Activated CD8-positive, alpha-beta memory T cell treated with anti-CD3 and anti-CD28 coated beads, Interleukin-2, amount 10 ng/mL, durations not matched to agents 7 days and 5 days (primary cell): Measurements from ENCODE around the gene GPX4. TPM values are rescaled to one million over a fixed set of nuclear protein-coding genes. Genes with fewer than 3 reads are reported as not detected.
"Not testable (repeated sequence)": the region's sequence is repeated elsewhere in the genome, so short reads cannot be mapped to it uniquely, and the experiment has no call there.

Experiments
- ATAC-seq: fragments of 150-1000 bp; cut with Tn5 transposase; one replicate; pipeline ENCODE4 v1.10.0; 2021; ENCODE audit warnings: moderate library complexity
- CTCF ChIA-PET: fragments of 350-600 bp; sonication (Branson Sonifier 250); formaldehyde crosslinking; loops from one replicate; lab custom pipeline; 2021; ENCODE audit warnings: antibody characterized with exemption; lab: Charles Lee
- DNase-seq: peaks from one replicate; pipeline ENCODE4 v3.0.0-alpha.2; 2020
- H3K27ac Mint-ChIP-seq: one replicate; pipeline ENCODE4 v1.8.0; 2021; ENCODE audit warnings: mild to moderate bottlenecking, mixed read lengths
- H3K27me3 Mint-ChIP-seq: one replicate; pipeline ENCODE4 v1.8.0; 2021; ENCODE audit warnings: mixed read lengths
- H3K36me3 Mint-ChIP-seq: one replicate; pipeline ENCODE4 v1.8.0; 2021; ENCODE audit warnings: mild to moderate bottlenecking, mixed read lengths
- H3K4me1 Mint-ChIP-seq: one replicate; pipeline ENCODE4 v1.8.0; 2021; ENCODE audit warnings: mixed read lengths
- H3K4me3 Mint-ChIP-seq: one replicate; pipeline ENCODE4 v1.8.0; 2021; ENCODE audit warnings: mild to moderate bottlenecking, moderate library complexity, mixed read lengths
- H3K9me3 Mint-ChIP-seq: one replicate; pipeline ENCODE4 v1.8.0; 2022; ENCODE audit warnings: low read depth, mixed read lengths
- total RNA-seq, 2 experiments: library from RNA; stranded (reverse); gene quantifications; one replicate each; pipeline ENCODE4 v1.2.3, GENCODE V29; 2021

The GPX4 gene
- total RNA-seq, 2 experiments from 2014 or later: 143 to 217 TPM

- no peaks in the 10 kb centered on the region for H3K9me3 Mint-ChIP-seq
Observed at GRCh38 chr19:1112268-1113029, 8.7 kb downstream of the GPX4 start.

GRCh38 chr19:1113030-1113985, 9.5 kb downstream of the GPX4 start:
- Mint-ChIP-seq H3K27ac (no peak overlapping the region), H3K4me3 (no peak overlapping the region), H3K4me1 (peaks cover 3% of the 10 kb centered on the region)

More at GRCh38 chr19:1112268-1113029, 8.7 kb downstream of the GPX4 start:
- ATAC-seq (no peak), DNase-seq (no peak)
- Mint-ChIP-seq H3K4me3 (no peak overlapping the region), H3K27me3 (no peaks in the 10 kb centered on the region), H3K27ac (no peak overlapping the region), H3K4me1 (peaks cover 3% of the 10 kb centered on the region), H3K36me3 (peaks cover 3% of the 10 kb centered on the region)
- CTCF ChIA-PET: interaction anchor here (0.6 to 3.7 kb wide), 14 partner anchors 9 to 132 kb away, joined by 3 to 52 read pairs (median 6); partner anchors contain the start of genes ABCA7, GPX4 and STK11

GRCh38 chr19:1113986-1114483, 10.2 kb downstream of the GPX4 start:
- ATAC-seq: no peak
- no peak overlapping the region for H3K4me3 Mint-ChIP-seq
- no peaks in the 10 kb centered on the region for H3K9me3 Mint-ChIP-seq
- H3K27ac Mint-ChIP-seq: no peak overlapping the region
- no peaks in the 10 kb centered on the region for H3K27me3 Mint-ChIP-seq
- H3K36me3 Mint-ChIP-seq: peaks cover 7% of the 10 kb centered on the region
- peaks cover 3% of the 10 kb centered on the region for H3K4me1 Mint-ChIP-seq
- CTCF ChIA-PET: interaction anchor here (0.6 to 3.7 kb wide), 22 partner anchors 10 to 130 kb away, joined by 3 to 52 read pairs (median 4); partner anchors contain the start of gene GPX4
- no peak for DNase-seq

More at GRCh38 chr19:1113030-1113985, 9.5 kb downstream of the GPX4 start:
- peak; percentile 87 for ATAC-seq
- CTCF ChIA-PET: interaction anchor here (0.6 to 3.7 kb wide), 27 partner anchors 10 to 131 kb away, joined by 3 to 52 read pairs (median 4); partner anchors contain the start of genes ABCA7, GPX4 and STK11
- H3K36me3 Mint-ChIP-seq: peaks cover 4% of the 10 kb centered on the region
- peak; percentile 88 for DNase-seq
- no peaks in the 10 kb centered on the region for H3K9me3 Mint-ChIP-seq
- H3K27me3 Mint-ChIP-seq: no peaks in the 10 kb centered on the region

GRCh38 chr19:1114728-1115127, 10.9 kb downstream of the GPX4 start:
- H3K9me3 Mint-ChIP-seq, H3K36me3 Mint-ChIP-seq: not testable (repeated sequence)
- CTCF ChIA-PET: interaction anchor here (1.4 to 3.0 kb wide), 2 partner anchors 9 to 18 kb away, joined by 5 to 38 read pairs; no protein-coding TSS in a partner anchor

GRCh38 chr19:1115646-1116420, 12.0 kb downstream of the GPX4 start:
- no peaks in the 10 kb centered on the region for H3K27me3 Mint-ChIP-seq
- H3K27ac Mint-ChIP-seq: no peak overlapping the region
- H3K4me1 Mint-ChIP-seq: peaks cover 3% of the 10 kb centered on the region
- H3K36me3 Mint-ChIP-seq: peaks cover 12% of the 10 kb centered on the region
- H3K4me3 Mint-ChIP-seq: no peak overlapping the region
- no peaks in the 10 kb centered on the region for H3K9me3 Mint-ChIP-seq
- DNase-seq (no peak), ATAC-seq (no peak)
- CTCF ChIA-PET: no interaction called here

More at GRCh38 chr19:1114728-1115127, 10.9 kb downstream of the GPX4 start:
- not testable (repeated sequence) for DNase-seq, H3K4me3 Mint-ChIP-seq, H3K27ac Mint-ChIP-seq, ATAC-seq, H3K4me1 Mint-ChIP-seq, H3K27me3 Mint-ChIP-seq

- H3K9me3 Mint-ChIP-seq: no peaks in the 10 kb centered on the region
- H3K4me1 Mint-ChIP-seq: peaks cover 3% of the 10 kb centered on the region
- DNase-seq (no peak), ATAC-seq (no peak)
- no peaks in the 10 kb centered on the region for H3K27me3 Mint-ChIP-seq
- H3K4me3 Mint-ChIP-seq: no peak overlapping the region
- H3K36me3 Mint-ChIP-seq: peaks cover 20% of the 10 kb centered on the region
- CTCF ChIA-PET: interaction anchor here (1.3 kb wide), 1 partner anchor 78 kb away, joined by 3 read pairs; no protein-coding TSS in a partner anchor
- no peak overlapping the region for H3K27ac Mint-ChIP-seq
Observed at GRCh38 chr19:1116726-1117581, 13.2 kb downstream of the GPX4 start.

- ATAC-seq (no peak), DNase-seq (no peak)
- peaks cover 3% of the 10 kb centered on the region for H3K4me1 Mint-ChIP-seq
- no peaks in the 10 kb centered on the region for H3K27me3 Mint-ChIP-seq
- CTCF ChIA-PET: interaction anchor here (1.3 kb wide), 1 partner anchor 77 kb away, joined by 3 read pairs; no protein-coding TSS in a partner anchor
- no peaks in the 10 kb centered on the region for H3K9me3 Mint-ChIP-seq
- H3K4me3 Mint-ChIP-seq: no peak overlapping the region
- H3K27ac Mint-ChIP-seq: no peak overlapping the region
- H3K36me3 Mint-ChIP-seq: peaks cover 20% of the 10 kb centered on the region
Observed at GRCh38 chr19:1117654-1118053, 13.9 kb downstream of the GPX4 start.

GRCh38 chr19:1118999-1119398, 15.2 kb downstream of the GPX4 start:
- no peak for DNase-seq
- Mint-ChIP-seq H3K9me3 (no peaks in the 10 kb centered on the region), H3K36me3 (peaks cover 27% of the 10 kb centered on the region), H3K4me1 (no peaks in the 10 kb centered on the region), H3K4me3 (no peak overlapping the region), H3K27ac (no peak overlapping the region), H3K27me3 (no peaks in the 10 kb centered on the region)
- ATAC-seq: no peak
- CTCF ChIA-PET: no interaction called here

GRCh38 chr19:1119475-1120217, 15.9 kb downstream of the GPX4 start:
- ATAC-seq: no peak
- Mint-ChIP-seq H3K9me3 (no peaks in the 10 kb centered on the region), H3K36me3 (peaks cover 28% of the 10 kb centered on the region), H3K27ac (no peak overlapping the region), H3K27me3 (no peaks in the 10 kb centered on the region), H3K4me3 (no peak overlapping the region), H3K4me1 (no peaks in the 10 kb centered on the region)
- CTCF ChIA-PET: no interaction called here
- no peak for DNase-seq

GRCh38 chr19:1121395-1121794, 17.6 kb downstream of the GPX4 start:
- H3K4me3 Mint-ChIP-seq: no peak overlapping the region
- no peak for ATAC-seq
- no peaks in the 10 kb centered on the region for H3K9me3 Mint-ChIP-seq
- H3K36me3 Mint-ChIP-seq: peaks cover 30% of the 10 kb centered on the region
- no peak overlapping the region for H3K27ac Mint-ChIP-seq
- H3K4me1 Mint-ChIP-seq: peaks cover 2% of the 10 kb centered on the region
- H3K27me3 Mint-ChIP-seq: no peaks in the 10 kb centered on the region
- CTCF ChIA-PET: interaction anchor here (0.9 kb wide), 1 partner anchor 57 kb away, joined by 4 read pairs; no protein-coding TSS in a partner anchor
- no peak for DNase-seq
